Gastroesophageal sphincter (tissue), 3 donors: ENCODE measurements around the gene PIP4K2A.

ENCODE experiments used
- CTCF ChIP-seq, 4 experiments: fragments of 200-600 bp in 2 of 4; fragments of 450-650 bp in 2 of 4; sonication (generic) in 1 of 4; IDR thresholded peaks; one replicate each; pipeline ENCODE4 v1.5.1; 2017 to 2019; ENCODE audit warnings: antibody characterized with exemption in 4 of 4, mild to moderate bottlenecking in 2 of 4, moderate library complexity in 2 of 4
- EP300 ChIP-seq: sonication (generic); formaldehyde crosslinking; IDR thresholded peaks from one replicate; pipeline ENCODE4 v1.6.1; 2017; ENCODE audit warnings: antibody characterized with exemption, mild to moderate bottlenecking
- POLR2A ChIP-seq, 2 donors: fragments of 450-650 bp; IDR thresholded peaks; one replicate each; pipeline ENCODE4 v1.6.1; 2017; ENCODE audit warnings: antibody characterized with exemption in 2 of 2, mild to moderate bottlenecking in 2 of 2, moderate library complexity in 1 of 2

- TF ChIP-seq POLR2A (IDR thresholded peaks at IDR 0.05) (no peak), EP300 (no peak), CTCF (IDR thresholded peaks at IDR 0.05) (no peak)
Measured at GRCh38 chr10:22536620-22537019, 177.8 kb downstream of the PIP4K2A start.
